Measurements from ENCODE around the gene STX3.
A peak's percentile ranks its signal among the peaks of the same experiment; 100 is the strongest.

Gene STX3
- total RNA-seq = 30.0 to 105 (median 79.1) reads per million in 17 experiments

DNA sequence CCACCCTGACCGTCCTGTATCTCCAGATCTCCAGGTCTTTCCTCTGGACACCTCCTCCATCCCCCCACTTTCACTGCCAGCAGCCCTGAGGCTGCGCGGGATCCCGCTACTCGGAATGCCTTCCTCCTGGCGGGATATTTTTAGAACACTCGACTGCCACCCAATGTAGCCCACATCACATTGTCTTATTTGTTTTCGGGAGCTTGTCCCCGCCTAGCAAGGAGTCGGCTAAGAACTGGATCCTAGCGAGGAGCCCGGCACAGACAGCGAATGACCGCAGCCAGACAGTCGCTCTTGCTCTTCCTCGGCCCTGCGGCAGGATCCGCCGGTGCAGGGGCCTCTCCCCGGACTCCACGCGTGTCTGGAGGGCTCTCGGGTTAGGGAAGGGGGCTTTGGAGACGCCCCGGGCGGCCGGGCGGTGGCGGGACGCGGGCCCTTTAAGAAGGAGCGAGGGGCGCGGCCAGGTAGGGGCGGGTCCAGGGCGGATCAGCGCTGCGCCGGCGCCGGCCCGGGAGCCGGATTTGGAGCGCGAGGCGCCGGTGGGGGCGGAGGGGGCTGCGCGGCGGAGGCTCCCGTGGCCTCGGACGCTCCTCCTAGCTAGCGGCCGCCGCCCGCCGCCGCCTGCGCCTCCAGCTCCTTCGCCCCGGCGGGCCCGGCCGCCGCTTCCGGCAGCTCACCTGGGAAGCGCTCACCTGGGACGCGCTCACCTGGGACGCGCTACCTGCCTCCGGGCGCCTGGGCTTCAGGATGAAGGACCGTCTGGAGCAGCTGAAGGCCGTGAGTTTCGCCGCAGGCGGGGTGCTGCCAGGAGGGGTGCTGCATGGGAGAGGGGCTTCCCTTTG is at the start of gene STX3:
STX3 (plus strand) TSS at position 518 of the 842 bp plus-strand sequence; CDS start at position 748, 230 bp downstream.
- peak; percentile 81 to 93 (median 86) for DNase-seq

DNA sequence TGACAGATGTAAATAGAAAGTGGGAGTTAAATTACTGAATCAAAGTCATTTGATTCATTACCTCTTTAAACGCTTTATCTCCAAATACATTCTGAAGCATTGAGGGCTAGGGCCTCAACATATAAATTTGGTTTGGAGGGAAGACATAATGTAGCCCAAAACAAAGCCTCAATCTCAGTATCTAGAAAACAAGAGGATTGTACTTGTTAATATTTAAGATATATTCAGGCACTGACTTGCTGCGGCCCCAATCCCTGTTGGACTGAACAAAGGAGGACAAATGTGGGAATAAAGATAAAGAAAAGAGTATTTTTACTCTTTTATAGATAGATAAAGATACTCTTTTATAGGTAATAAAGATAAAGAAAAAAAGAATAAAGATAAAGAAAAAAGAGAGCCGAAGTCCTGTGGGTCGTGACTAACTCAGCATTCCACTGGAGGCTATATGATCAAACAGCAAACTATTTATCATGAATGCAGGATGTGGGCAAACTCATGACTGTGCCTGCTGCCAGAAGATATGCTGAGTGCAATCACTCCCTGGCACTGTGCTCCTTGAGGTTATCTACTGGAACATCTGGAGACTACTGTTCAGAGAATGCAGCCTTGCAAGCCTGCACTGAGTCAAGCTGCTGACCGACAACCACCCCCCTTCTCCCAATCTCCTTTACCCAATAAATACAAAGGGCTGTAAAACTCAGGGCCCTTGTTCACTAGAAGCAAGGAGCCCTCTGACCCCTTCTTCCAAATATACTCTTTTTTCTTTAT is 48.5 kb upstream of the STX3 start:
- DNase-seq = no peak

GRCh38 chr11:59707371-59707770 is 47.8 kb upstream of the STX3 start:
- DNase-seq = no peak

GRCh38 chr11:59708537-59708936 is 46.6 kb upstream of the STX3 start:
- DNase-seq = no peak

- no peak for DNase-seq
These were observed 44.9 kb upstream of the STX3 start for GRCh38 chr11:59710136-59710847.

- no peak for DNase-seq
These were observed 41.4 kb upstream of the STX3 start, which contains the start of gene OR10V1 for GRCh38 chr11:59713745-59714144. OR10V1 (minus strand) TSS chr11:59713845; CDS start chr11:59713845, 0 bp downstream.

- no peak for DNase-seq
These were observed 39.1 kb upstream of the STX3 start for GRCh38 chr11:59716051-59716450.

DNA sequence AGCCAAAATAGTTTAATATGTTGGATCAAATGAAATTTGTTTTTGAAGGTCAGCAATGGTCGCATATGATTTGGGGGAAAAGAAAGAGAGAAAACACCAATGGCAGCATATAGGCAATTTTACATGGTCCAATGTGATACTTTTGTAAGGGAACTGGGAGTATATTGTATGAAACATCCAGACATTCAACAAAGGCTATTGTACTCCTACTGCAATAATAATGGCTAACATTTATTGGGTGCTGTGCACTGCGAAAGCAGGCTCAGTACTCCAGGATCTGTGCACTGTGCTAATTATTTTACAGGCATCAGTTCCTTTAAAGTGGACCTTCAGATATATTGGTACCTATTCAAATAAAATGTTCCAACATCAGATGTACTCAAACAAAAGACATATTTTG is 35.6 kb upstream of the STX3 start:
- no peak for DNase-seq

DNA sequence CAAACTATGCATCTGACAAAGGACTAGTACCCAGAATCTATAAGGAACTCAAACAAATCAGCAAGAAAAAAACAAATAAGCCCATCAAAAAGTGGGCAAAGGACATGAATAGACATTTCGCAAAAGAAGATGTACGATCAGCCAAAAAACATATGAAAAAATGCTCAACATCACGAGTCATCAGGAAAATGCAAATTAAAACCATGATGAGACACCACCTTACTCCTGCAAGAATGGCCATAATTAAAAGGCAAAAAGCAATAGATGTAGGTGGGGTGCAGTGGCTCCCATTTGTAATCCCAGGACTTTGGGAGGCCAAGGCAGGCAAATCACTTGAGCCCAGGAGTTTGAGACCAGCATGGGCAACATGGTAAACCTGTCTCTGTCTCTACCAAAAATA is 31.1 kb upstream of the STX3 start:
- DNase-seq = no peak

GRCh38 chr11:59727426-59727825 is 27.8 kb upstream of the STX3 start:
- no peak for DNase-seq

- peak; percentile 13 to 62 (median 35) for DNase-seq
These were observed 27.0 kb upstream of the STX3 start for GRCh38 chr11:59728154-59728553.

GRCh38 chr11:59728913-59729312 is 26.3 kb upstream of the STX3 start:
- peak; percentile 31 to 56 (median 52) for DNase-seq

- DNase-seq = peak; percentile 2 to 49 (median 25)
These were observed 25.3 kb upstream of the STX3 start for GRCh38 chr11:59729834-59730233.

- DNase-seq = no peak
These were observed 24.1 kb upstream of the STX3 start for GRCh38 chr11:59730896-59731565.

DNA sequence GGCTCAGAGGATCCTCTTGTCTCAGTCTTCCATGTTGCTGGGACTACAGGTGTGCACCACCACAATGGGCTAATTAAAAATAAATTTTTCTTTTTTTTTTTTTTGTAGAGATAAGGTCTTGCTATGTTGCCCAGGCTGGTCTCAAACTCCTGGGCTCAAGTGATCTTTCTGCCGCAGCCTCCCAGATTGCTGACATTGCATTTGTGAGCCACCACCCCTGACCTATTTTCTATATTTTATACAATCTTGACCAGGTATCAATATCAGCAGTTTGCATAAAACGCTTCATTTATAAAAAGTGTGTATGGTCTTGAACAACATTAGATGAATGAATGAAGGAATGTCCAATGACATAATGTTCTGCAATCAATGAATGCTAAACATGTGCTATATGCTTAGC is 9.1 kb upstream of the STX3 start:
- no peak for DNase-seq

DNA sequence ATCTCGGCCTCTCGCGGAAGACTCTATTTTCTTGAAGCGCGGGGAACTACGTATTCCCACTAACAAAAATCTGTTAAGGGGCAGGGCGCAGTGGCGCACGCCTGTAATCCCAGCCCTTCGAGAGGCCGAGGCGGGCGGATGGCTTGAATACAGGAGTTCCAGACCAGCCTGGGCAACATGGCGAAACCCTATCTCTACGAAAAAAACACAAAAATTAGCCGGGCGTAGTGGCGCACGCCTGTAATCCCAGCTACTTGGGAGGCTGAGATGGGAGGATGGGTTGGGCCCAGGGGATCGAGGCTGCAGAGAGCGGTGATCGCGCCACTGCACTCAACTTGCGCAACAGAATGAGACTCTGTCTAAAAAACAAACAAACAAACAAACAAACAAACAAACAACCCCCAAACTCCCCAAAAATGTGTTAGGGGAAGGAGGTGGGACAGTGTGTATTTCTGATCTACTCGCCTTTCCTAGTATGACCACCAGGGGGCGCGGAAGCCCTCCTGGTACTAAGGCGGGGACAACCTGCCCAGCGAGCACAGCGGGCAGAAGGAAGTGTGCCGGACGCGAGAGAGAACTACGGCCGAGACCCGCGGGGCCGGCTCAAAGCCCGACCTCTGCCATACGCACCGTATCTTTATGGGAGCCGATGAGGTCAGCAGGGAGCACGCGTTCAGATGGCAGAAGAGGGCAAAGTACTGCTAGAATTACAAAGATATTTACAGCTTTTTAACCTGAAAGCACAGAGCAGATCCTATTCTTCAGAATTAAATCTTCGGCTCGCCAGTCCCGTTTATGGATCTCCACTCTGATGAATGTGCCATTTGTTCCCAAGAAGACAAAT is 1.3 kb upstream of the STX3 start:
- DNase-seq = peak; percentile 90 to 95 (median 92)

DNA sequence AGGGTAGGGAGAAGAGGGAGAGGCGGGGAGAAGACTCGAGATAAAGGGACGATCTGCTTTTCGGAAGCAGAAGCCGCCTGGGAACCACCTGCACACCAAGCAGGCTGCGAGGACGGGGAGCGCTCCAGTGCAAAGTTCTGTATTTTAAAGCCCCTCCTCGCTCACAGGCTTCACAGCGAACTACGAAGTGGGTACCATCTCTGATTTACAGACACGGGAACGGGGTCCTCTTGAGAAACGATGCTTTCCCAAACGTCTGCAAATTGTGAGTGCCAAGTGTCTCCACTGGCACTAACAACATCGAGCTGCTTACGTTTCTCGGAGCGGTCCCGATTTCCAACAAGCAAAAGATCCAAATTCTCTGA is 700 bp upstream of the STX3 start:
- peak; percentile 17 to 57 (median 36) for DNase-seq

- DNase-seq = peak; percentile 75 to 90 (median 85)
These were observed 753 bp downstream of the STX3 start for GRCh38 chr11:59755701-59756557.

GRCh38 chr11:59756558-59756840 is 1.3 kb downstream of the STX3 start:
- no peak for DNase-seq

DNA sequence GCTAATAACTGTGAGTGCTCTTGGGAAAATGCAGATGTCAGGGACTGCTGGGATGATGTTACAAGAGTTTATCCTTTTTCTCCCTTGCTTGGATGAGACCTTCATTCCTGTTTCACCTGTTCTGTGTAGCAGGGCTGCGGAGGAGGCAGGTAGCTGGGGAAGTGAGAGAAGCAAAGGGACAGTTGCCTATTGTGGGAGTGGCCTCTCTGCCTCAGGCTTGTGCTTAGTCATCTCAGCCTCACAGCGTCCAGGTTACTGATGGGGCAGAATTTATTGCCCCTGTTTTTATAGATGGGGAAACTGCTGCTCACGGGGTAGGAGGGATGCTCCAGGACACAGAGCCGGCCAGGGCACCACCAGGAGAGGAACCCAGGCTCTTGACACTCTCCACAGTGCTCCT is 1.7 kb downstream of the STX3 start:
- peak in 2 of 4 experiments; percentile 13 to 30 for DNase-seq

Data from suppressor macrophage (primary cell).